Measurements from ENCODE around the gene ISLR.

ISLR gene

DNA sequence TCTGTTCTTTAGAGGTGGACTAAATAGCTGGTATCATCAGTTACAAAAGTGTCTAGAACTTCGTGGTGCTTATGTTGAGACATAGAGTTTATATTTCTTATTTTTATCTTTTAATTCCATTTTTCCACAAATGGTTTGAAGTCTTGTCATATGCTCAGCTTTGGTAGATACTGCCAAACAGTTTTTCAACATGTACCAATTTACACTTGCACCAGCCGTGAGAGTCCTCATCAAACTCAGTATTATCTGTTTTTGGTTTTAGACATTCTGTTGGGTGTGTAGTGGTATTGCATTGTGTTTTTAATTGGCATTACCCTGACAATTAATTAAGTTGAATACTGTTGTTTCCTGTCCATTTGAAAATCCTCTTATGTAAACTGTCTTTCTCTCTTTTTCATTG lies 26.5 kb upstream of the ISLR start:
- no peak overlapping the region for H3K9ac ChIP-seq (ENCODE audit: low read depth, low read length)
- no peak overlapping the region for H3K4me2 ChIP-seq (ENCODE audit: insufficient read depth, low read length)
- no peak for DNase-seq
- H3K79me2 ChIP-seq (ENCODE audit: insufficient read depth, low read length) = no peaks in the 10 kb centered on the region
- no peak overlapping the region for H3K27ac ChIP-seq (ENCODE audit: low read length)
- no peaks in the 10 kb centered on the region for H4K20me1 ChIP-seq (ENCODE audit: insufficient read depth, low read length)
- H3K27me3 ChIP-seq (ENCODE audit: insufficient read depth, low read length, poor library complexity) = no peaks in the 10 kb centered on the region
- H3K4me3 ChIP-seq (ENCODE audit: low read depth in 1 of 2, low read length in 2 of 2) = no peak overlapping the region
- H3K9me3 ChIP-seq (ENCODE audit: insufficient read depth, low read length, severe bottlenecking) = no peaks in the 10 kb centered on the region
- H2AFZ ChIP-seq (ENCODE audit: low read depth, low read length) = no peak overlapping the region
- H3K36me3 ChIP-seq (ENCODE audit: insufficient read depth, low read length) = no peaks in the 10 kb centered on the region
- TF ChIP-seq, protein P1, sequence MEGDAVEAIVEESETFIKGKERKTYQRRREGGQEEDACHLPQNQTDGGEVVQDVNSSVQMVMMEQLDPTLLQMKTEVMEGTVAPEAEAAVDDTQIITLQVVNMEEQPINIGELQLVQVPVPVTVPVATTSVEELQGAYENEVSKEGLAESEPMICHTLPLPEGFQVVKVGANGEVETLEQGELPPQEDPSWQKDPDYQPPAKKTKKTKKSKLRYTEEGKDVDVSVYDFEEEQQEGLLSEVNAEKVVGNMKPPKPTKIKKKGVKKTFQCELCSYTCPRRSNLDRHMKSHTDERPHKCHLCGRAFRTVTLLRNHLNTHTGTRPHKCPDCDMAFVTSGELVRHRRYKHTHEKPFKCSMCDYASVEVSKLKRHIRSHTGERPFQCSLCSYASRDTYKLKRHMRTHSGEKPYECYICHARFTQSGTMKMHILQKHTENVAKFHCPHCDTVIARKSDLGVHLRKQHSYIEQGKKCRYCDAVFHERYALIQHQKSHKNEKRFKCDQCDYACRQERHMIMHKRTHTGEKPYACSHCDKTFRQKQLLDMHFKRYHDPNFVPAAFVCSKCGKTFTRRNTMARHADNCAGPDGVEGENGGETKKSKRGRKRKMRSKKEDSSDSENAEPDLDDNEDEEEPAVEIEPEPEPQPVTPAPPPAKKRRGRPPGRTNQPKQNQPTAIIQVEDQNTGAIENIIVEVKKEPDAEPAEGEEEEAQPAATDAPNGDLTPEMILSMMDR (IDR thresholded peaks at IDR 0.05; ENCODE audit: borderline replicate concordance, extremely low read depth, low read length, poor library complexity, severe bottlenecking) = no peak
- no peak for TF ChIP-seq EZH2 (IDR thresholded peaks at IDR 0.05; ENCODE audit: borderline replicate concordance, low read depth, low read length, severe bottlenecking)
- no peak for ATAC-seq (ENCODE audit: insufficient read depth, low read depth)
- no peaks in the 10 kb centered on the region for H3K4me1 ChIP-seq (ENCODE audit: insufficient read depth, low read length)

DNA sequence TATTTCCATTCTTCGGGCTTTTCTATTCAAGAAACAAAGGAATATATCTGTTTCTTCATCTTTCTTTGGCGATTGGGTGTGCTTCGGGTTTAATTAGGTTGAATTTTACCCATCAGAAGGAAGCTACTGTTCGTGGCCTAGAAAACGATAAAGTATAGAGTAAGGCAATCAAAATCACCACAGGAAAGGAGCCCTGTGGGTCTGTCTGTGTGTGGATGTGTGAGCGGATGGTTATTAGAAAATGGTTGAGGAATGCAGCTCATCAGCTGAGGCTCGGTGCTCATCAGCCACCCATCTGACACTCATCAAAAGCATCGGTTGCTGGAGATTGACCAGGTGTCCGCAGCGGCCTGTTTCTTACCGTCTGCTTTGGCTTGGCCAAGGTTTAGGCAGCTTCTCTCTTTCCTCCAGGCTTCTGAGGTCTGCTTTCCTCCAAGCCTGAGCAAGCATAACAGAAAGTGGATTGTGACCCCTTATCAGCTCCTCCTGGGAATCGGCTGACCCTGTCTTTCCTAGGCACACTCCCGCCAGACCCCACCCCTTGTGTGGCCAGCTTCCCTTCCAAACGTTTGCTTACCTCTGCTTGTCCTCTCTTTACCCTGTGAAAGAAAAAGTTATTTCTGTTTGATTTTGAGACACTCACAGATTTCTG lies 17.6 kb upstream of the ISLR start:
- H3K4me2 ChIP-seq (ENCODE audit: insufficient read depth, low read length) = no peak overlapping the region
- H2AFZ ChIP-seq (ENCODE audit: low read depth, low read length) = no peak overlapping the region
- ATAC-seq (ENCODE audit: insufficient read depth, low read depth) = no peak

DNA sequence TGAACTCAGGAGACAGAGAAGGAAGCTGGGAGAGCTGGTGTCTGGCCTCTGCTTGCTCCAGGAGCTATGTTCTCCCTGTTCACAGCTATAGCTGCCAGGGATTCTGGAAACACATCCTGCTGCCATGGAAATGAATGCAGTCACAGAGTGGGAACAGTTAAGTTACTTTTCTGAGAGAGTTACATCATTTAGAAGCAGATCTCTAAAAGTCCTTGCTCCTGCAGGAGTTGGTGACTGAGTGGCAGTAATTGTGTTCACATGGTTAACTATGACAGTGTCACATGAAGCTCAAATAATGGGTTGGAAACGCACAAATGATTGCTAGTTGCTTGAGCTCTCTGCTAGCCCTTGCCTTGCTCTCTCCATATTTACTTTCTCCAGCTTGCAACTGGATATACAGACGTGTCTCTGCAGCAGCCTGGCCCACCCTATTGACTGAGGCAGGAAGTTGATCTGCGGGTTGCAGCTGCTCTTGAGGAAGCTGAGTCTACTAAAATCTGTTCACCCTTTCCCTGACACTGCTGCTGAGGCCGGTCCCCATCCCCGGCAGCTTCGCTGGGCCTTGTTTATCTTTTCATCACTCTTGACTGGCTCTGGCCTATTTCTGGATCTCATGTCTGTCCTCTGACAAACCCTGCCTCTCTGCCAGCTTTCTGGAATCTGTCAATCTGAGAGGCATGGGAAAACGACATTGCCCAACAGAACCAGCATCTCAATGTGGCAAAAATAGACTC lies 16.7 kb upstream of the ISLR start:
- Histone ChIP-seq H3K27me3 (ENCODE audit: insufficient read depth, low read length, poor library complexity) (peaks cover 14% of the 10 kb centered on the region), H3K36me3 (ENCODE audit: insufficient read depth, low read length) (no peaks in the 10 kb centered on the region), H2AFZ (ENCODE audit: low read depth, low read length) (no peak overlapping the region), H4K20me1 (ENCODE audit: insufficient read depth, low read length) (no peaks in the 10 kb centered on the region), H3K4me2 (ENCODE audit: insufficient read depth, low read length) (no peak overlapping the region), H3K4me1 (ENCODE audit: insufficient read depth, low read length) (no peaks in the 10 kb centered on the region), H3K79me2 (ENCODE audit: insufficient read depth, low read length) (no peaks in the 10 kb centered on the region), H3K4me3 (ENCODE audit: low read depth in 1 of 2, low read length in 2 of 2) (no peak overlapping the region), H3K27ac (ENCODE audit: low read length) (no peak overlapping the region), H3K9ac (ENCODE audit: low read depth, low read length) (no peak overlapping the region), H3K9me3 (ENCODE audit: insufficient read depth, low read length, severe bottlenecking) (no peaks in the 10 kb centered on the region)
- ATAC-seq (ENCODE audit: insufficient read depth, low read depth) (no peak), DNase-seq (no peak)
- TF ChIP-seq, protein P1 (IDR thresholded peaks at IDR 0.05; ENCODE audit: borderline replicate concordance, extremely low read depth, low read length, poor library complexity, severe bottlenecking) = no peak
- no peak for TF ChIP-seq EZH2 (IDR thresholded peaks at IDR 0.05; ENCODE audit: borderline replicate concordance, low read depth, low read length, severe bottlenecking)

More for the DNA sequence above, 17.6 kb upstream of the ISLR start:
- Histone ChIP-seq H3K36me3 (ENCODE audit: insufficient read depth, low read length) (no peaks in the 10 kb centered on the region), H3K79me2 (ENCODE audit: insufficient read depth, low read length) (no peaks in the 10 kb centered on the region), H3K4me1 (ENCODE audit: insufficient read depth, low read length) (no peaks in the 10 kb centered on the region), H3K27me3 (ENCODE audit: insufficient read depth, low read length, poor library complexity) (peaks cover 14% of the 10 kb centered on the region), H4K20me1 (ENCODE audit: insufficient read depth, low read length) (no peaks in the 10 kb centered on the region), H3K4me3 (ENCODE audit: low read depth in 1 of 2, low read length in 2 of 2) (no peak overlapping the region), H3K9me3 (ENCODE audit: insufficient read depth, low read length, severe bottlenecking) (no peaks in the 10 kb centered on the region), H3K27ac (ENCODE audit: low read length) (no peak overlapping the region), H3K9ac (ENCODE audit: low read depth, low read length) (no peak overlapping the region)
- TF ChIP-seq, protein P1 (IDR thresholded peaks at IDR 0.05; ENCODE audit: borderline replicate concordance, extremely low read depth, low read length, poor library complexity, severe bottlenecking) = no peak
- no peak for TF ChIP-seq EZH2 (IDR thresholded peaks at IDR 0.05; ENCODE audit: borderline replicate concordance, low read depth, low read length, severe bottlenecking)
- no peak for DNase-seq
